Esophagus squamous epithelium (tissue), 5 donors: ENCODE data around the gene SHFL. TPM values are rescaled to one million over a fixed set of nuclear protein-coding genes. Genes with fewer than 3 reads are reported as not detected.

Experiments used
- DNase-seq: peaks from one replicate; lab custom pipeline; 2025; lab: John Stamatoyannopoulos, UW
- H3K27ac ChIP-seq, 4 donors: fragments of 200-600 bp; sonication (generic); one replicate each; pipeline ENCODE4 v1.5.1; 2016 to 2019; ENCODE audit warnings: mild to moderate bottlenecking in 1 of 4
- H3K27me3 ChIP-seq, 4 donors: fragments of 200-600 bp; sonication (generic); 1 replicate in 3 of 4; 2 replicates in 1 of 4; pipeline versions ENCODE4 v1.5.1 to v1.6.0; 2017 to 2021; ENCODE audit warnings: antibody characterized with exemption in 1 of 4
- H3K36me3 ChIP-seq, 3 donors: fragments of 200-600 bp; sonication (generic); one replicate each; pipeline ENCODE4 v1.5.1; 2016 to 2019
- H3K4me1 ChIP-seq, 3 donors: fragments of 200-600 bp; sonication (generic); one replicate each; pipeline ENCODE4 v1.5.1; 2017 to 2019
- H3K4me3 ChIP-seq, 4 donors: fragments of 200-600 bp; sonication (generic); 1 replicate in 3 of 4; 2 replicates in 1 of 4; pipeline ENCODE4 v1.5.1; 2016 to 2019; ENCODE audit warnings: mild to moderate bottlenecking in 2 of 4, moderate library complexity in 1 of 4
- H3K9me3 ChIP-seq, 3 donors: fragments of 200-600 bp; sonication (generic); one replicate each; pipeline ENCODE4 v1.5.1; 2016 to 2019
- CTCF ChIP-seq, 6 experiments: fragments of 450-650 bp in 4 of 6; fragments of 200-600 bp in 2 of 6; sonication (generic) in 2 of 6; IDR thresholded peaks; one replicate each; pipeline ENCODE4 v1.5.1; 2016 to 2019; ENCODE audit warnings: antibody characterized with exemption in 6 of 6, mild to moderate bottlenecking in 4 of 6, moderate library complexity in 4 of 6
- POLR2A ChIP-seq, 4 donors: fragments of 450-650 bp; IDR thresholded peaks; one replicate each; pipeline ENCODE4 v1.6.1; 2017; ENCODE audit warnings: antibody characterized with exemption in 4 of 4, mild to moderate bottlenecking in 4 of 4, moderate library complexity in 3 of 4
- WGBS, 2 donors: methylation state at CpG; one replicate each; pipeline ENCODE4 v1.1.5; 2018; 5-methylcytosine and 5-hydroxymethylcytosine counted together
- intact Hi-C: fragments of 100-400 bp; cut with DNase I; formaldehyde crosslinking; loops from one replicate; pipeline ENCODE4 v1.15.0; 2022
- total RNA-seq, 4 donors: library from RNA; depleted of rRNA; stranded (reverse); fragments of >200 nt; gene quantifications; one replicate each; pipeline ENCODE4 v1.1.0, GENCODE V29; 2016
- donor health status: DM: yes; HTN: yes; CAD: no.

Gene SHFL
- total RNA-seq, 4 donors from 2014 or later: 10.0 to 23.7 (median 14.7) TPM

- Histone ChIP-seq H3K9me3 (no peaks in the 10 kb centered on the region), H3K4me1 (peaks cover 8 to 25% (median 15%) of the 10 kb centered on the region in 3 donors), H3K27me3 (no peaks in the 10 kb centered on the region), H3K36me3 (peaks cover 0 to 51% (median 10%) of the 10 kb centered on the region in 3 donors), H3K4me3 (no peak overlapping the region), H3K27ac (no peak overlapping the region)
- DNase-seq: no peak
- intact Hi-C loops: no loop called here
- no peak for TF ChIP-seq CTCF (IDR thresholded peaks at IDR 0.05)
- no peak for TF ChIP-seq POLR2A (IDR thresholded peaks at IDR 0.05)
- WGBS, 2 donors: 84 to 95% methylated on average over 5 to 11 of the region's 17 CpGs
These were observed 5.2 kb downstream of the SHFL start for GRCh38 chr19:10091370-10091687.

GRCh38 chr19:10091895-10092641, 6.0 kb downstream of the SHFL start:
- 82 to 92% methylated on average over 5 to 11 of the region's 13 CpGs for WGBS, 2 donors
- TF ChIP-seq POLR2A (IDR thresholded peaks at IDR 0.05) (no peak), CTCF (IDR thresholded peaks at IDR 0.05) (no peak)
- Histone ChIP-seq H3K27ac (no peak overlapping the region), H3K36me3 (peaks cover 0 to 51% (median 10%) of the 10 kb centered on the region in 3 donors), H3K9me3 (no peaks in the 10 kb centered on the region), H3K27me3 (no peaks in the 10 kb centered on the region), H3K4me3 (no peak overlapping the region), H3K4me1 (peaks cover 10 to 25% (median 12%) of the 10 kb centered on the region in 3 donors)
- DNase-seq: no peak
- intact Hi-C loops: no loop called here

DNA sequence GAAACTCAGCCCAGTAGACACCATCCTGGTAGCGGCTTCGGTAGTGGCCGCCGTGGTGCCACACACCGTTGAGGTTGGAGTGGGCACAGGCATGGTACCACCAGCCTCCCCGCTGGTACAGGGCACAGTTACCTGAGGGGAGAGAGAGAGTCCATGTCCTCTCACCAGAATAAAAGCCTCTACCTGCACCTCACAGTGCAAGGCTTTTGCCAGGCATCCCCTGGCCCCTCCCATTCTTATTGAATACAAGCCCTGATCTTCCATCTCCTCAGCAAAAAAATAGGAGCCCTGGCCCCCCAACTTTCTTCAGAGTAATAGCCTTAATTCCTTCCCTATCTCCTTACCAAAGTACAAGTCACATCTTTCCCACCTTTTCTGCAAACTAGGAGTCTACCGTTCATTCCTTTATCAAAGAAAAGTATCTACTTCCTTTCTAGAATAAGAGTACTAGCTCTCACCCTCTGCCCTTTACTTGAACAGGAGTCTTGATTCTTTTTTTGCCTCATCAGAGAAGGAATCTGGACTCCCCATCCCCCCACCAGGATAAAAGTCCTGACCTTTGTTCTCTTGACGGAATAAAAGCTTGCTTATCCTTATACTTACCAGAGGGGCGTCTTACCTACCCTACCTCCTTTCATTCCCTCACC, 6.7 kb downstream of the SHFL start:
- H3K4me1 ChIP-seq: peaks cover 9 to 18% (median 10%) of the 10 kb centered on the region in 3 donors
- DNase-seq: no peak
- intact Hi-C loops: no loop called here
- H3K27ac ChIP-seq: no peak overlapping the region
- H3K9me3 ChIP-seq: no peaks in the 10 kb centered on the region
- TF ChIP-seq POLR2A (IDR thresholded peaks at IDR 0.05) (no peak), CTCF (IDR thresholded peaks at IDR 0.05) (no peak)
- H3K27me3 ChIP-seq: no peaks in the 10 kb centered on the region
- 82 to 88% methylated on average over 5 to 6 of the region's 9 CpGs for WGBS, 2 donors
- H3K36me3 ChIP-seq: peaks cover 0 to 51% (median 10%) of the 10 kb centered on the region in 3 donors
- H3K4me3 ChIP-seq: no peak overlapping the region

- Histone ChIP-seq H3K36me3 (peaks cover 0 to 51% (median 10%) of the 10 kb centered on the region in 3 donors), H3K27me3 (no peaks in the 10 kb centered on the region), H3K4me1 (peaks cover 9 to 17% (median 10%) of the 10 kb centered on the region in 3 donors), H3K4me3 (no peak overlapping the region), H3K9me3 (no peaks in the 10 kb centered on the region), H3K27ac (no peak overlapping the region)
- WGBS, 2 donors: 84 to 90% methylated on average over 8 to 16 of the region's 22 CpGs
- intact Hi-C loops: no loop called here
- DNase-seq: no peak
- no peak for TF ChIP-seq POLR2A (IDR thresholded peaks at IDR 0.05)
- TF ChIP-seq CTCF (IDR thresholded peaks at IDR 0.05): no peak
These were observed 7.4 kb downstream of the SHFL start for GRCh38 chr19:10093295-10094186.
